Measurements from ENCODE around the gene WDR75.
A peak's percentile ranks its signal among the peaks of the same experiment; 100 is the strongest.

Gene WDR75

DNA sequence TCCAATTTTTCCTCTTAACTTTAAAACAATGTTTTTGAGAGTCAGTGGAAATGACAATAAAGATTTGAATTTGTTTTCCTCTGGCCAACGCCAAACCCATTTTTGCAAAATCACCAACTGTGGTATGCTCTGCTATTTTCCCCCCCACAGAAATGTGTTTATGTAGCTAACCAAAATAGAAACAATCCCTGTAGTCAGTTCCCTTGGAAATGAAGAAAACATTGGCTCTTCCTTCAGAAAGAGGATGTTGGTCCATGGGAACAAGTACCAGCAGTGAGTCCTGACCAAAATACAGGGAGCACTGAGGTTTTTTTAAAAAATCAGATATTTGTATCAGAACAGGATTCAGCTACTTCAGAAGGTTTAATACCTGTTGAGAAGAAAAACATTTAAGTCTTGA is 74.0 kb downstream of the WDR75 start:
- no peak overlapping the region for H3K4me3 ChIP-seq (ENCODE audit: low read depth, low read length)
- TF ChIP-seq, protein P1, sequence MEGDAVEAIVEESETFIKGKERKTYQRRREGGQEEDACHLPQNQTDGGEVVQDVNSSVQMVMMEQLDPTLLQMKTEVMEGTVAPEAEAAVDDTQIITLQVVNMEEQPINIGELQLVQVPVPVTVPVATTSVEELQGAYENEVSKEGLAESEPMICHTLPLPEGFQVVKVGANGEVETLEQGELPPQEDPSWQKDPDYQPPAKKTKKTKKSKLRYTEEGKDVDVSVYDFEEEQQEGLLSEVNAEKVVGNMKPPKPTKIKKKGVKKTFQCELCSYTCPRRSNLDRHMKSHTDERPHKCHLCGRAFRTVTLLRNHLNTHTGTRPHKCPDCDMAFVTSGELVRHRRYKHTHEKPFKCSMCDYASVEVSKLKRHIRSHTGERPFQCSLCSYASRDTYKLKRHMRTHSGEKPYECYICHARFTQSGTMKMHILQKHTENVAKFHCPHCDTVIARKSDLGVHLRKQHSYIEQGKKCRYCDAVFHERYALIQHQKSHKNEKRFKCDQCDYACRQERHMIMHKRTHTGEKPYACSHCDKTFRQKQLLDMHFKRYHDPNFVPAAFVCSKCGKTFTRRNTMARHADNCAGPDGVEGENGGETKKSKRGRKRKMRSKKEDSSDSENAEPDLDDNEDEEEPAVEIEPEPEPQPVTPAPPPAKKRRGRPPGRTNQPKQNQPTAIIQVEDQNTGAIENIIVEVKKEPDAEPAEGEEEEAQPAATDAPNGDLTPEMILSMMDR (IDR thresholded peaks at IDR 0.05; ENCODE audit: control insufficient read depth, extremely low read depth, insufficient read depth): no peak
- no peak for DNase-seq (ENCODE audit: low read depth)

GRCh38 chr2:189516546-189516945 is 75.3 kb downstream of the WDR75 start:
- no peak overlapping the region for H3K4me3 ChIP-seq (ENCODE audit: low read depth, low read length)
- TF ChIP-seq, protein P1 (IDR thresholded peaks at IDR 0.05; ENCODE audit: control insufficient read depth, extremely low read depth, insufficient read depth): no peak
- no peak for DNase-seq (ENCODE audit: low read depth)

DNA sequence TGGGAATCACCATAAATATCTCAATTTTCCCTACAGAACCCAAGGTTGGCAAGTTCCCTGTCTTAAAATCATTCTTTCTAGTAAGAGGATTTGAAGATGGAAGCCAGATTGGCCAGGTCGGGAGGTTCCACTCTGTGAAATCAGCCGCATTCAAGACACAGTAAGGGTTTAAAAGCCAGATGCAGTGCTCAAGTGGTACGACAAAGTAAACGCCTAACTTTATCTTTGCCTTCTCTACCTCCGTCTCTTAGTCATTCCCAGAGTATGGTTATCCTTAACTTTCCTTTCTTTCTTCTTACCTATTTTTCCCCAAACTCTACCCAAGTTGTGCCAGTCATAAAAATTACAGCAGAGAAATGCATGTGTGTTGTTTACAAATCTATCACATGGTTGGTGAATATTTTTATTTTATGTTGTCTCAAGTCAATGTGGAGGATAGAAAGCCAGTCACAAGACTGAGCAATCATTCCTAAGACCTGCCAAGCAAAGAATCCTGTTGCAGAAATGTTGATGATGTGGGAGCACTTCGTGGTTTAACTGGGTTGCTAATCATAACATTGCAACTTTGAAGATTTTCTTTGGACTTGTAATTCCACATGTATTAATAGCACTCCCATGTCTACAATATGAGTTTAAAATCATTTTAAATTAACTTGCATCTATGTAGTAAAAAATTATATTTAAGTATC is 76.7 kb downstream of the WDR75 start:
- TF ChIP-seq, protein P1 (IDR thresholded peaks at IDR 0.05; ENCODE audit: control insufficient read depth, extremely low read depth, insufficient read depth): no peak
- DNase-seq (ENCODE audit: low read depth): no peak
- H3K4me3 ChIP-seq (ENCODE audit: low read depth, low read length): no peak overlapping the region

GRCh38 chr2:189519631-189520387 is 78.5 kb downstream of the WDR75 start:
- H3K4me3 ChIP-seq (ENCODE audit: low read depth, low read length): no peak overlapping the region
- TF ChIP-seq, protein P1 (IDR thresholded peaks at IDR 0.05; ENCODE audit: control insufficient read depth, extremely low read depth, insufficient read depth): no peak
- DNase-seq (ENCODE audit: low read depth): no peak

GRCh38 chr2:189521699-189522434 is 80.6 kb downstream of the WDR75 start:
- peak; percentile 82 for DNase-seq (ENCODE audit: low read depth)
- TF ChIP-seq, protein P1 (IDR thresholded peaks at IDR 0.05; ENCODE audit: control insufficient read depth, extremely low read depth, insufficient read depth): no peak
- H3K4me3 ChIP-seq (ENCODE audit: low read depth, low read length): no peak overlapping the region

- TF ChIP-seq, protein P1 (IDR thresholded peaks at IDR 0.05; ENCODE audit: control insufficient read depth, extremely low read depth, insufficient read depth): no peak
- DNase-seq (ENCODE audit: low read depth): peak; percentile 19
These were observed 81.3 kb downstream of the WDR75 start for GRCh38 chr2:189522435-189523151.

More at GRCh38 chr2:189522435-189523151, 81.3 kb downstream of the WDR75 start:
- H3K4me3 ChIP-seq (ENCODE audit: low read depth, low read length): no peak overlapping the region

Measured in LNCaP clone FGC (cell line).